Panc1 (cell line): ENCODE data around the gene LINC00237. TPM values are rescaled to one million over a fixed set of nuclear protein-coding genes. Genes with fewer than 3 reads are reported as not detected.

Source experiments
- ATAC-seq: fragments of 200-7000 bp; cut with Tn5 transposase; 2 replicates; pipeline ENCODE4 v1.9.1; 2020; ENCODE audit warnings: mild to moderate bottlenecking, moderate library complexity
- BruUV-seq: library from RNA; stranded (reverse); fragments of 400-500 nt; replicated peaks from 2 replicates; lab custom pipeline; 2021; lab: Mats Ljungman, UMichigan
- CTCF ChIA-PET: fragments of 300-600 bp; sonication (Branson Sonifier 250); formaldehyde crosslinking; loops from one replicate; lab custom pipeline; 2022; ENCODE audit warnings: antibody characterized with exemption; lab: Charles Lee
- POLR2A ChIA-PET: fragments of 300-600 bp; sonication (Branson Sonifier 250); formaldehyde crosslinking; loops from one replicate; lab custom pipeline; 2022; ENCODE audit warnings: antibody characterized with exemption; lab: Charles Lee
- DNase-seq: peaks from one replicate; pipeline ENCODE4 v3.0.0-alpha.2; 2010; ENCODE audit warnings: low read depth, low spot score
- H3K27ac ChIP-seq: 2 replicates; pipeline ENCODE4 v1.5.1; 2011; ENCODE audit warnings: mild to moderate bottlenecking, low read length, inconsistent platforms
- H3K27me3 ChIP-seq: fragments of 200-500 bp; sonication (Bioruptor generic); 2 replicates; pipeline ENCODE4 v1.6.0; 2014; ENCODE audit warnings: low read length, inconsistent platforms; ENCODE audit not compliant: control insufficient read depth, insufficient read depth
- H3K36me3 ChIP-seq: fragments of 200-500 bp; sonication (Bioruptor generic); 2 replicates; pipeline ENCODE4 v1.5.1; 2014; ENCODE audit warnings: inconsistent platforms, mild to moderate bottlenecking, low read length, moderate library complexity; ENCODE audit not compliant: control insufficient read depth, insufficient read depth
- H3K4me1 ChIP-seq: 2 replicates; pipeline ENCODE4 v1.5.1; 2011; ENCODE audit warnings: inconsistent platforms, mild to moderate bottlenecking, low read length, moderate library complexity; ENCODE audit not compliant: control insufficient read depth, insufficient read depth
- H3K4me3 ChIP-seq, 2 experiments: 2 replicates each; pipeline ENCODE4 v1.5.1; 2011 to 2012; ENCODE audit warnings: low read depth in 2 of 2, low read length in 2 of 2, mild to moderate bottlenecking in 2 of 2, inconsistent platforms in 1 of 2, moderate library complexity in 1 of 2
- H3K9me3 ChIP-seq: fragments of 200-500 bp; sonication (Bioruptor generic); 2 replicates; pipeline ENCODE4 v1.5.1; 2014; ENCODE audit warnings: low read depth, mild to moderate bottlenecking, inconsistent platforms, low read length, moderate library complexity; ENCODE audit not compliant: control insufficient read depth, insufficient read depth
- CTCF ChIP-seq: fragments of 450-650 bp; IDR thresholded peaks from 2 replicates; pipeline ENCODE4 v1.5.1; 2017; ENCODE audit warnings: mild to moderate bottlenecking
- POLR2AphosphoS5 ChIP-seq: IDR thresholded peaks from 2 replicates; pipeline ENCODE4 v1.6.1; 2012; ENCODE audit warnings: mild to moderate bottlenecking, low read depth, low read length, moderate library complexity
- SIN3A ChIP-seq: IDR thresholded peaks from 2 replicates; pipeline ENCODE4 v1.6.1; 2012; ENCODE audit warnings: low read depth, mild to moderate bottlenecking, low read length, moderate library complexity, borderline replicate concordance; ENCODE audit not compliant: insufficient read depth
- TCF7L2 ChIP-seq: IDR thresholded peaks from 2 replicates; pipeline ENCODE4 v1.6.1; 2011; ENCODE audit warnings: mild to moderate bottlenecking, low read depth, low read length, inconsistent platforms
- in situ Hi-C: cut with HindIII; loops from 2 replicates; pipeline ENCODE4 v1.10.0; 2016; ENCODE audit warnings: low sequenced_read_pairs, low pct_unique_long_range_greater_than_20kb
- intact Hi-C: fragments of 100-400 bp; cut with micrococcal nuclease; formaldehyde crosslinking; loops from one replicate; pipeline ENCODE4 v1.10.0; 2022; ENCODE audit not compliant: unreplicated experiment
- total RNA-seq: library from RNA; stranded (reverse); gene quantifications from one replicate; pipeline ENCODE4 v1.2.1, GENCODE V29; 2021; ENCODE audit not compliant: unreplicated experiment
- TF ChIP-seq, protein P1 (sequence below), 2 experiments: IDR thresholded peaks; 2 replicates each; pipeline ENCODE4 v1.6.1; 2011 to 2012; ENCODE audit warnings: low read depth in 2 of 2, control low read depth in 1 of 2, low read length in 1 of 2, mild to moderate bottlenecking in 1 of 2, moderate library complexity in 1 of 2; ENCODE audit not compliant: insufficient read depth in 1 of 2

LINC00237 gene
- total RNA-seq, 1 experiment from 2014 or later, result not detected

GRCh38 chr20:21100578-21101452 lies 5.3 kb downstream of the LINC00237 start:
- Histone ChIP-seq H3K27me3 (peaks cover 5% of the 10 kb centered on the region; the same call in 1 of the 2 replicates), H3K4me3 (no peak overlapping the region), H3K9me3 (no peaks in the 10 kb centered on the region), H3K36me3 (no peaks in the 10 kb centered on the region), H3K4me1 (no peaks in the 10 kb centered on the region), H3K27ac (no peak overlapping the region)
- in situ Hi-C loops, result no loop called here
- no peak for ATAC-seq
- BruUV-seq, result no TSS peak
- no peak for DNase-seq
- ChIA-PET CTCF (no interaction called here), POLR2A (interaction anchor here (0.7 kb wide), 1 partner anchor 344 kb away, joined by 3 read pairs; no protein-coding TSS in a partner anchor)
- no peak for TF ChIP-seq SIN3A
- TF ChIP-seq, protein P1, sequence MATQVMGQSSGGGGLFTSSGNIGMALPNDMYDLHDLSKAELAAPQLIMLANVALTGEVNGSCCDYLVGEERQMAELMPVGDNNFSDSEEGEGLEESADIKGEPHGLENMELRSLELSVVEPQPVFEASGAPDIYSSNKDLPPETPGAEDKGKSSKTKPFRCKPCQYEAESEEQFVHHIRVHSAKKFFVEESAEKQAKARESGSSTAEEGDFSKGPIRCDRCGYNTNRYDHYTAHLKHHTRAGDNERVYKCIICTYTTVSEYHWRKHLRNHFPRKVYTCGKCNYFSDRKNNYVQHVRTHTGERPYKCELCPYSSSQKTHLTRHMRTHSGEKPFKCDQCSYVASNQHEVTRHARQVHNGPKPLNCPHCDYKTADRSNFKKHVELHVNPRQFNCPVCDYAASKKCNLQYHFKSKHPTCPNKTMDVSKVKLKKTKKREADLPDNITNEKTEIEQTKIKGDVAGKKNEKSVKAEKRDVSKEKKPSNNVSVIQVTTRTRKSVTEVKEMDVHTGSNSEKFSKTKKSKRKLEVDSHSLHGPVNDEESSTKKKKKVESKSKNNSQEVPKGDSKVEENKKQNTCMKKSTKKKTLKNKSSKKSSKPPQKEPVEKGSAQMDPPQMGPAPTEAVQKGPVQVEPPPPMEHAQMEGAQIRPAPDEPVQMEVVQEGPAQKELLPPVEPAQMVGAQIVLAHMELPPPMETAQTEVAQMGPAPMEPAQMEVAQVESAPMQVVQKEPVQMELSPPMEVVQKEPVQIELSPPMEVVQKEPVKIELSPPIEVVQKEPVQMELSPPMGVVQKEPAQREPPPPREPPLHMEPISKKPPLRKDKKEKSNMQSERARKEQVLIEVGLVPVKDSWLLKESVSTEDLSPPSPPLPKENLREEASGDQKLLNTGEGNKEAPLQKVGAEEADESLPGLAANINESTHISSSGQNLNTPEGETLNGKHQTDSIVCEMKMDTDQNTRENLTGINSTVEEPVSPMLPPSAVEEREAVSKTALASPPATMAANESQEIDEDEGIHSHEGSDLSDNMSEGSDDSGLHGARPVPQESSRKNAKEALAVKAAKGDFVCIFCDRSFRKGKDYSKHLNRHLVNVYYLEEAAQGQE (IDR thresholded peaks at IDR 0.05; ENCODE audit: insufficient read depth in 1 of 2, low read depth in 2 of 2, low read length in 1 of 2), result no peak
- TF ChIP-seq TCF7L2, result no peak
- intact Hi-C loops, result no loop called here

- H3K27ac ChIP-seq, result no peak overlapping the region
- H3K9me3 ChIP-seq, result no peaks in the 10 kb centered on the region
- peaks cover 5% of the 10 kb centered on the region; the same call in 1 of the 2 replicates for H3K27me3 ChIP-seq
- intact Hi-C loops (no loop called here), in situ Hi-C loops (no loop called here)
- ATAC-seq (no peak), DNase-seq (no peak)
- H3K4me1 ChIP-seq, result no peaks in the 10 kb centered on the region
- ChIA-PET POLR2A (no interaction called here), CTCF (no interaction called here)
- H3K36me3 ChIP-seq, result no peaks in the 10 kb centered on the region
- no peak overlapping the region for H3K4me3 ChIP-seq
- BruUV-seq, result no TSS peak
- TF ChIP-seq, protein P1 (IDR thresholded peaks at IDR 0.05; ENCODE audit: insufficient read depth in 1 of 2, low read depth in 2 of 2, low read length in 1 of 2), result no peak
- TF ChIP-seq POLR2AphosphoS5 (no peak), SIN3A (no peak), CTCF (no peak), TCF7L2 (no peak)
Measured at GRCh38 chr20:21099751-21100577, 6.2 kb downstream of the LINC00237 start.
